SK-N-SH treated with all-trans-retinoic acid at 6 μM for 48 hours (cell line): Measurements from ENCODE around the gene MEGF9.

ENCODE experiments used
- ATAC-seq: fragments of 200-7000 bp; cut with Tn5 transposase; 3 replicates; pipeline ENCODE4 v1.9.1; 2020; ENCODE audit warnings: mild to moderate bottlenecking, moderate library complexity
- ARNTL ChIP-seq: fragments of 450-650 bp; formaldehyde crosslinking; IDR thresholded peaks from 2 replicates; pipeline ENCODE4 v1.5.0; 2020; ENCODE audit warnings: low read depth, mild to moderate bottlenecking, moderate library complexity, borderline replicate concordance
- BACH2 ChIP-seq: fragments of 250-450 bp; sonication (Bioruptor Pico); IDR thresholded peaks from 2 replicates; pipeline ENCODE4 v1.9.0; 2021; ENCODE audit warnings: mild to moderate bottlenecking, borderline replicate concordance
- CREB5 ChIP-seq: fragments of 250-450 bp; sonication (Bioruptor Pico); IDR thresholded peaks from 2 replicates; pipeline ENCODE4 v1.5.1; 2020; ENCODE audit warnings: low read depth, mild to moderate bottlenecking, moderate library complexity
- CSDC2 ChIP-seq: fragments of 250-450 bp; sonication (Bioruptor Pico); IDR thresholded peaks from 2 replicates; pipeline ENCODE4 v1.5.0; 2020; ENCODE audit warnings: mild to moderate bottlenecking, moderate library complexity
- CSRNP3 ChIP-seq: fragments of 250-450 bp; sonication (Bioruptor Pico); IDR thresholded peaks from 2 replicates; pipeline ENCODE4 v1.5.1; 2021; ENCODE audit warnings: mild to moderate bottlenecking, moderate library complexity
- GLIS3 ChIP-seq: fragments of 250-450 bp; sonication (Bioruptor Pico); IDR thresholded peaks from 2 replicates; pipeline ENCODE4 v1.5.0; 2020; ENCODE audit warnings: mild to moderate bottlenecking, moderate library complexity
- ISL1 ChIP-seq: fragments of 250-450 bp; sonication (Bioruptor Pico); IDR thresholded peaks from 2 replicates; pipeline ENCODE4 v2.1.2; 2022; ENCODE audit warnings: mild to moderate bottlenecking, moderate library complexity
- OSR1 ChIP-seq: fragments of 250-450 bp; sonication (Bioruptor Pico); IDR thresholded peaks from 2 replicates; pipeline ENCODE4 v1.8.0; 2022; ENCODE audit warnings: moderate library complexity, mild to moderate bottlenecking, inconsistent platforms
- PATZ1 ChIP-seq: fragments of 250-450 bp; sonication (Bioruptor Pico); IDR thresholded peaks from 2 replicates; pipeline ENCODE4 v1.8.0; 2020; ENCODE audit warnings: mild to moderate bottlenecking, moderate library complexity, borderline replicate concordance
- POU6F1 ChIP-seq: fragments of 250-450 bp; sonication (Bioruptor Pico); IDR thresholded peaks from 2 replicates; pipeline ENCODE4 v1.8.0; 2021; ENCODE audit warnings: low read depth, mild to moderate bottlenecking, moderate library complexity, borderline replicate concordance
- PPARA ChIP-seq: fragments of 250-450 bp; sonication (Bioruptor Pico); IDR thresholded peaks from 2 replicates; pipeline ENCODE4 v1.5.0; 2020; ENCODE audit warnings: mild to moderate bottlenecking, borderline replicate concordance
- RARB ChIP-seq: fragments of 250-450 bp; sonication (Bioruptor Pico); IDR thresholded peaks from 2 replicates; pipeline ENCODE4 v1.8.0; 2021; ENCODE audit warnings: mild to moderate bottlenecking, moderate library complexity
- SNAI2 ChIP-seq: fragments of 250-450 bp; sonication (Bioruptor Pico); IDR thresholded peaks from 2 replicates; pipeline ENCODE4 v1.5.0; 2020; ENCODE audit warnings: mild to moderate bottlenecking, moderate library complexity
- TSHZ2 ChIP-seq: fragments of 250-450 bp; sonication (Bioruptor Pico); IDR thresholded peaks from 2 replicates; pipeline ENCODE4 v1.5.0; 2020; ENCODE audit warnings: mild to moderate bottlenecking, moderate library complexity
- ZC3H10 ChIP-seq: fragments of 250-450 bp; sonication (Bioruptor Pico); IDR thresholded peaks from 2 replicates; pipeline ENCODE4 v1.5.1; 2021; ENCODE audit warnings: mild to moderate bottlenecking, moderate library complexity
- ZFP3 ChIP-seq: fragments of 250-450 bp; sonication (Bioruptor Pico); IDR thresholded peaks from 2 replicates; pipeline ENCODE4 v1.5.0; 2020; ENCODE audit warnings: mild to moderate bottlenecking, moderate library complexity
- ZFP30 ChIP-seq: fragments of 450-650 bp; formaldehyde crosslinking; IDR thresholded peaks from 2 replicates; pipeline ENCODE4 v1.5.0; 2022; ENCODE audit warnings: mild to moderate bottlenecking, moderate library complexity
- ZNF565 ChIP-seq: fragments of 450-650 bp; formaldehyde crosslinking; conservative IDR thresholded peaks from 2 replicates; pipeline ENCODE4 v1.5.0; 2020; ENCODE audit warnings: low read depth, mild to moderate bottlenecking, moderate library complexity
- ZNF70 ChIP-seq: fragments of 450-650 bp; formaldehyde crosslinking; IDR thresholded peaks from 2 replicates; pipeline ENCODE4 v1.5.0; 2020; ENCODE audit warnings: mild to moderate bottlenecking, moderate library complexity
- ZNF8 ChIP-seq: fragments of 450-650 bp; formaldehyde crosslinking; IDR thresholded peaks from 2 replicates; pipeline ENCODE4 v1.5.0; 2020; ENCODE audit warnings: mild to moderate bottlenecking, moderate library complexity

The MEGF9 gene

GRCh38 chr9:120561709-120562108 lies 152.6 kb downstream of the MEGF9 start:
- TF ChIP-seq POU6F1 (CRISPR knock-in tag) (no peak), GLIS3 (CRISPR knock-in tag) (no peak), CSRNP3 (CRISPR knock-in tag) (no peak)
- ATAC-seq = no peak

GRCh38 chr9:120559546-120559945 lies 154.7 kb downstream of the MEGF9 start:
- TF ChIP-seq PATZ1 (CRISPR knock-in tag) (no peak), PPARA (CRISPR knock-in tag) (no peak), BACH2 (CRISPR knock-in tag) (no peak), ISL1 (CRISPR knock-in tag) (no peak), SNAI2 (CRISPR knock-in tag) (no peak), ZFP3 (CRISPR knock-in tag) (no peak)

GRCh38 chr9:120558454-120558853 lies 155.8 kb downstream of the MEGF9 start:
- ATAC-seq = no peak
- TF ChIP-seq BACH2 (CRISPR knock-in tag) (no peak), CSDC2 (CRISPR knock-in tag) (no peak), TSHZ2 (CRISPR knock-in tag) (no peak), POU6F1 (CRISPR knock-in tag) (no peak), ZNF70 (no peak), ARNTL (CRISPR knock-in tag) (no peak), ZNF8 (no peak), SNAI2 (CRISPR knock-in tag) (no peak), ZFP3 (CRISPR knock-in tag) (no peak), ZC3H10 (CRISPR knock-in tag) (no peak), ISL1 (CRISPR knock-in tag) (no peak), ZNF565 (CRISPR knock-in tag) (no peak), OSR1 (CRISPR knock-in tag) (no peak), GLIS3 (CRISPR knock-in tag) (no peak), CSRNP3 (CRISPR knock-in tag) (no peak), ZFP30 (CRISPR knock-in tag) (no peak), PATZ1 (CRISPR knock-in tag) (no peak), RARB (CRISPR knock-in tag) (no peak), CREB5 (CRISPR knock-in tag) (no peak)

More at GRCh38 chr9:120559546-120559945, 154.7 kb downstream of the MEGF9 start:
- no peak for ATAC-seq
